Smooth muscle cell (in vitro differentiated cells): ENCODE results near the gene PDE4B. TPM values are rescaled to one million over a fixed set of nuclear protein-coding genes. Genes with fewer than 3 reads are reported as not detected.

Source experiments
- DNase-seq: peaks from one replicate; lab custom pipeline; 2025; ENCODE audit not compliant: unreplicated experiment; lab: John Stamatoyannopoulos, UW
- H2AFZ ChIP-seq: fragments of 200-600 bp; sonication (generic); 2 replicates; pipeline ENCODE4 v1.6.0; 2016; ENCODE audit warnings: antibody characterized with exemption, low read depth, mild to moderate bottlenecking
- H3F3A ChIP-seq: fragments of 200-600 bp; sonication (generic); 2 replicates; pipeline ENCODE4 v1.6.0; 2017; ENCODE audit warnings: antibody characterized with exemption, low read depth
- H3K27ac ChIP-seq: fragments of 200-600 bp; sonication (generic); 2 replicates; pipeline ENCODE4 v1.5.1; 2016; ENCODE audit warnings: low read depth, mild to moderate bottlenecking
- H3K27me3 ChIP-seq: fragments of 200-600 bp; sonication (generic); 2 replicates; pipeline ENCODE4 v1.6.1; 2016; ENCODE audit warnings: low read depth, mild to moderate bottlenecking
- H3K36me3 ChIP-seq: fragments of 200-600 bp; sonication (generic); 2 replicates; pipeline ENCODE4 v1.5.1; 2016; ENCODE audit warnings: low read depth
- H3K4me1 ChIP-seq: fragments of 200-600 bp; sonication (generic); 2 replicates; pipeline ENCODE4 v1.5.1; 2016; ENCODE audit warnings: low read depth
- H3K4me2 ChIP-seq: fragments of 200-600 bp; sonication (generic); 2 replicates; pipeline ENCODE4 v1.6.0; 2016; ENCODE audit warnings: mild to moderate bottlenecking
- H3K4me3 ChIP-seq: fragments of 200-600 bp; sonication (generic); 2 replicates; pipeline ENCODE4 v1.5.1; 2016; ENCODE audit warnings: mild to moderate bottlenecking
- H3K79me2 ChIP-seq: fragments of 200-600 bp; sonication (generic); 2 replicates; pipeline ENCODE4 v1.6.0; 2016; ENCODE audit warnings: low read depth, mild to moderate bottlenecking
- H3K9ac ChIP-seq: fragments of 200-600 bp; sonication (generic); 2 replicates; pipeline ENCODE4 v1.6.0; 2016; ENCODE audit warnings: low read depth
- H3K9me3 ChIP-seq: fragments of 200-600 bp; sonication (generic); replicated peaks from 2 replicates; pipeline ENCODE4 v1.5.1; 2016; ENCODE audit warnings: low read depth
- H4K20me1 ChIP-seq: fragments of 200-600 bp; sonication (generic); 2 replicates; pipeline ENCODE4 v1.6.0; 2016; ENCODE audit warnings: low read depth
- WGBS: methylation state at CpG from one replicate; pipeline ENCODE4 v1.1.7; 2016; ENCODE audit warnings: low lambda C conversion rate; 5-methylcytosine and 5-hydroxymethylcytosine counted together
- polyA plus RNA-seq: library from polyadenylated mRNA; unstranded; fragments of >200 nt; fragmentation: Nextera tagmentation; extraction: Ambion mirVana; gene quantifications from 2 replicates; pipeline ENCODE4 v1.2.1, GENCODE V29; 2016
- total RNA-seq: library from RNA; depleted of rRNA; stranded (reverse); fragments of >200 nt; gene quantifications from 2 replicates; pipeline ENCODE4 v1.2.3, GENCODE V29; 2014
- TF ChIP-seq, protein P1 (sequence below): fragments of 200-600 bp; sonication (generic); IDR thresholded peaks from 2 replicates; pipeline ENCODE4 v1.5.1; 2017; ENCODE audit warnings: borderline replicate concordance, mild to moderate bottlenecking, antibody characterized with exemption; ENCODE audit not compliant: insufficient read depth, poor library complexity, severe bottlenecking

Gene PDE4B
- total and polyA plus RNA-seq, 2 experiments from 2014 or later, result 18.5 to 24.8 TPM

DNA sequence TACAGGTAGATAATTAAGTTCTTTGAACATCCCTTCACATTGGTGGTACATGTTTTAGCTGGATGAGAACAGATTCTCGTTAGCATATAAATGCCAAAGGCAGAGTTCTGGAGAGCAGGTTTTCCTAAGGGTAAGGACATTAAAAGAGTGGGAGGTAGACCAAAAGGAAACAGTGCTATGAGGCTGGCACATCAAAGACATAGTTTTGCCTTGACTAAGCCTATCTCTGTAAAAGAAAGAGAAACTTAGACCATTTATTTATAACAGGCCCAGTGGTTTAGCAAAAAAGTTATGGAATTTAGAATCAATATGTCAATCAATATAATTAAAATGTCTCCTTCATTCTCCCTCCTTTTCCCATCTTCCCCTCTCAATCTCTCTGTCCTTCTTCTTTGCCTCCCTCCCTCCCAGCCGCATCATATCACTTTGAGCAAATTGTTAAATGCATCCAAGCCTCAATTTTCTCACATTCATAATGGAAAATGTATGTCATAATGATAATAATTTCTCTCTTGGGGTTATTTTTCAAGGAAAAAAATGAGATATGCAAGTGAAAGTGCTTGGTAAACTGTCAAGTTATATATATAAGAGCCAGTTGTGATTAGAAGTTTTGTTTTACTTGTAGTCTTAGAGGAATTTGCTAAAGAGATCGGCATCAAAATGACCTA is 531.4 kb downstream of the PDE4B start:
- H2AFZ ChIP-seq, result no peak overlapping the region
- no peak overlapping the region for H3K27ac ChIP-seq
- H3K79me2 ChIP-seq, result no peaks in the 10 kb centered on the region
- H3K36me3 ChIP-seq, result no peaks in the 10 kb centered on the region
- H3K4me1 ChIP-seq, result no peaks in the 10 kb centered on the region
- DNase-seq, result no peak
- WGBS, result 69% methylated on average over 3 of the region's 3 CpGs
- no peak overlapping the region for H3K4me3 ChIP-seq
- H3K9ac ChIP-seq, result no peak overlapping the region
- no peaks in the 10 kb centered on the region for H3F3A ChIP-seq
- peak overlapping the region; percentile 8 for H3K4me2 ChIP-seq
- no peaks in the 10 kb centered on the region for H3K27me3 ChIP-seq
- TF ChIP-seq, protein P1, sequence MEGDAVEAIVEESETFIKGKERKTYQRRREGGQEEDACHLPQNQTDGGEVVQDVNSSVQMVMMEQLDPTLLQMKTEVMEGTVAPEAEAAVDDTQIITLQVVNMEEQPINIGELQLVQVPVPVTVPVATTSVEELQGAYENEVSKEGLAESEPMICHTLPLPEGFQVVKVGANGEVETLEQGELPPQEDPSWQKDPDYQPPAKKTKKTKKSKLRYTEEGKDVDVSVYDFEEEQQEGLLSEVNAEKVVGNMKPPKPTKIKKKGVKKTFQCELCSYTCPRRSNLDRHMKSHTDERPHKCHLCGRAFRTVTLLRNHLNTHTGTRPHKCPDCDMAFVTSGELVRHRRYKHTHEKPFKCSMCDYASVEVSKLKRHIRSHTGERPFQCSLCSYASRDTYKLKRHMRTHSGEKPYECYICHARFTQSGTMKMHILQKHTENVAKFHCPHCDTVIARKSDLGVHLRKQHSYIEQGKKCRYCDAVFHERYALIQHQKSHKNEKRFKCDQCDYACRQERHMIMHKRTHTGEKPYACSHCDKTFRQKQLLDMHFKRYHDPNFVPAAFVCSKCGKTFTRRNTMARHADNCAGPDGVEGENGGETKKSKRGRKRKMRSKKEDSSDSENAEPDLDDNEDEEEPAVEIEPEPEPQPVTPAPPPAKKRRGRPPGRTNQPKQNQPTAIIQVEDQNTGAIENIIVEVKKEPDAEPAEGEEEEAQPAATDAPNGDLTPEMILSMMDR, result no peak
- no peaks in the 10 kb centered on the region for H3K9me3 ChIP-seq
- no peaks in the 10 kb centered on the region for H4K20me1 ChIP-seq

DNA sequence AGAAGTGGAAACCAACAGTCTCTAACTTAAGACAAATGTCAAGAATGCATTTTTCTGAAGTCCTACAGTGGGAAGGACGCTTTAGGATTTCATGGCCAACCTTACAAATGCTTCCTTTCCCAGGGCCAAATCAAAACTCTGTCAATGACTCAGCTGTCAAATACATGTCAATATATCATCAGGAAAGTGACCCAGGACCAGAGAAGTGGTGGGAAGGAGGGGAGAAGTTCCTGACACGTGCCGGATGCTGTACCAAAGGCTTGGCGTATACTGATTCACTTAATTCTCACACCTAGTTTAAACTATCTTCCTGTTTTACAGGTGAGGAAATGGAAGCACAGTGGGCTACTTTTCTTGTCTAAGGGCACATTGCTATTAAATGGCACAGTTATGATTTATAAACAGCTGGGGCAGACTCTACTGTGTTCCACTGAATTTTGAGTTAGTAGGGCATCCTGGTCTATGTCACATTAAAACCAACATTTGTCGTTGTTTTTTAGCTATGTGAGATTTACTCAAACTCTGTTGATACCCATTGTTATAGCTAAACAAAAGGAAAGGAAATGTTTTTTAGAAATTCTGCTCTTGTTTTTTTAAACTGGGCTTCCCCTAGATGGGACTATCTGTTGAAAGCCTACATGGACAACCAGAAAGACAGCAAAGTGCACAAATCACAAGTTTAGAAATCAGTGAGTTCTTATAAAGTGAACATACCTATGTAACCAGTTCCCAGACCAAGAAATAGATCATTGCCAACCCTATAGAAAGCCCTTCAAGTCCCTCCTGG is 533.1 kb downstream of the PDE4B start:
- TF ChIP-seq, protein P1, result no peak
- Histone ChIP-seq H3K4me1 (peaks cover 4% of the 10 kb centered on the region), H4K20me1 (no peaks in the 10 kb centered on the region), H3K4me2 (no peak overlapping the region), H2AFZ (no peak overlapping the region), H3K79me2 (no peaks in the 10 kb centered on the region), H3K9me3 (no peaks in the 10 kb centered on the region), H3K9ac (no peak overlapping the region), H3K27me3 (no peaks in the 10 kb centered on the region), H3K36me3 (no peaks in the 10 kb centered on the region), H3K27ac (no peak overlapping the region), H3F3A (peaks cover 1% of the 10 kb centered on the region), H3K4me3 (no peak overlapping the region)
- no peak for DNase-seq
- WGBS, result 94% methylated on average over 5 of the region's 5 CpGs

DNA sequence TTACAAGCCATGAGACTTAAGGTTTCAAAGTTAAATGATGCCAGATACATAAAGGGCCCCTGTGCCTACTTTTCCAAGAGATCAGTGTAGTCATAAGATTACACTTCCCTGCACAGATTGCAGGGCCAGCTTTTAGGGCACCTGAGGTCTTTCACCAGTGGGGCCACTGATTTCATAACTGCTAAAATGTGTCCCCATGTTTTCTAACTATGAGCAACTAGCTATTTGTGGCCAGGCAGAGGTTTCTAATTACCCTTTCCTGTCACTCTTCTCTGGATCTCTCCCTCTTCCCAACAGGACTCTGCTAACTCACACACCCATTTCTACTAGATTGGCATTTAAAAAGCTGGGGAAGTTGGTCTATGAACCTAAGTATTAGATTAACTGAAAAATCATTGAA is 534.2 kb downstream of the PDE4B start:
- Histone ChIP-seq H2AFZ (no peak overlapping the region), H4K20me1 (no peaks in the 10 kb centered on the region), H3K4me2 (no peak overlapping the region), H3K79me2 (no peaks in the 10 kb centered on the region), H3K4me3 (no peak overlapping the region), H3K9me3 (no peaks in the 10 kb centered on the region), H3K27ac (no peak overlapping the region), H3K4me1 (peaks cover 15% of the 10 kb centered on the region), H3K27me3 (no peaks in the 10 kb centered on the region), H3K9ac (no peak overlapping the region), H3K36me3 (no peaks in the 10 kb centered on the region), H3F3A (peaks cover 12% of the 10 kb centered on the region)
- TF ChIP-seq, protein P1, result no peak
- DNase-seq, result no peak
